ENCODE measurements around the gene HOXA13. TPM values are rescaled to one million over a fixed set of nuclear protein-coding genes. Genes with fewer than 3 reads are reported as not detected.

HOXA13 gene
- polyA plus RNA-seq, 1 experiment = 4.6 TPM

GRCh38 chr7:27214239-27214950, 14.5 kb upstream of the HOXA13 start:
- no peaks in the 10 kb centered on the region for H3K27me3 ChIP-seq (ENCODE audit: control insufficient read depth, insufficient read depth, low read length)
- no peak overlapping the region for H3K4me3 ChIP-seq (ENCODE audit: low read depth, low read length)
- DNase-seq (ENCODE audit: low read depth) = no peak
- POLR2A ChIA-PET = no interaction called here
- CTCF ChIA-PET = no interaction called here
- no peaks in the 10 kb centered on the region for H3K36me3 ChIP-seq (ENCODE audit: control insufficient read depth, insufficient read depth, low read length)
- TF ChIP-seq CTCF (IDR thresholded peaks at IDR 0.05; ENCODE audit: insufficient read depth, low read depth, low read length) = no peak

GRCh38 chr7:27213433-27214238, 13.7 kb upstream of the HOXA13 start:
- H3K27me3 ChIP-seq (ENCODE audit: control insufficient read depth, insufficient read depth, low read length) = no peaks in the 10 kb centered on the region
- no peaks in the 10 kb centered on the region for H3K36me3 ChIP-seq (ENCODE audit: control insufficient read depth, insufficient read depth, low read length)
- no peak for TF ChIP-seq CTCF (IDR thresholded peaks at IDR 0.05; ENCODE audit: insufficient read depth, low read depth, low read length)
- ChIA-PET POLR2A (no interaction called here), CTCF (interaction anchor here (1.7 kb wide), 1 partner anchor 12 kb away, joined by 3 read pairs; no protein-coding TSS in a partner anchor)
- no peak for DNase-seq (ENCODE audit: low read depth)
- no peak overlapping the region for H3K4me3 ChIP-seq (ENCODE audit: low read depth, low read length)

GRCh38 chr7:27212497-27213432, 12.9 kb upstream of the HOXA13 start:
- ChIA-PET CTCF (interaction anchor here (1.7 kb wide), 2 partner anchors 10 to 11 kb away, joined by 3 to 4 read pairs; no protein-coding TSS in a partner anchor), POLR2A (no interaction called here)
- no peaks in the 10 kb centered on the region for H3K36me3 ChIP-seq (ENCODE audit: control insufficient read depth, insufficient read depth, low read length)
- DNase-seq (ENCODE audit: low read depth) = no peak
- no peaks in the 10 kb centered on the region for H3K27me3 ChIP-seq (ENCODE audit: control insufficient read depth, insufficient read depth, low read length)
- no peak overlapping the region for H3K4me3 ChIP-seq (ENCODE audit: low read depth, low read length)
- no peak for TF ChIP-seq CTCF (IDR thresholded peaks at IDR 0.05; ENCODE audit: insufficient read depth, low read depth, low read length)

DNA sequence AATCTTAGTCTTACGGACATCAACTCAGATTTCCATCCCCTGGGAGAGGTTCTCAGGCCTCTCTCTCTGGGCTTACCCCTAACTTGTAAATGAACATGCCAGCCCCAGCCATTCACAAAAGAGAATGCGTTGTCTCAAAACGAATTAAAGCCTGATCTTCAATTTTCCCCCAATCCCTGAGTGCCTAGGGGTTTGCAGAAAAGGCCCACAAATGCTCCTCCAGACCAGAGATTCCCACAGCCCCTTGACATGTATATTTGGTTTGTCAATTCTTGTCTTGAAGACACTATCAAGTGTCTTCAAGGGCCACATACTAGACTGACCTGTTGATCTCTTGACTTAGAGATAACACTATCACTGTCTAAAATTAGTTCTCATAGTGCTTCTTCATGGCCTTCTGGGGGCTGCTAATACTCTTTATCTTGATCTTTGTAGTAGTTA, 11.9 kb upstream of the HOXA13 start:
- CTCF ChIA-PET = interaction anchor here (0.6 to 3.5 kb wide), 10 partner anchors 9 to 713 kb away, joined by 3 to 23 read pairs (median 4); partner anchors contain the start of gene HOXA13
- no peak for TF ChIP-seq CTCF (IDR thresholded peaks at IDR 0.05; ENCODE audit: insufficient read depth, low read depth, low read length)

More for the DNA sequence above, 11.9 kb upstream of the HOXA13 start:
- Histone ChIP-seq H3K27me3 (ENCODE audit: control insufficient read depth, insufficient read depth, low read length) (no peaks in the 10 kb centered on the region), H3K36me3 (ENCODE audit: control insufficient read depth, insufficient read depth, low read length) (no peaks in the 10 kb centered on the region), H3K4me3 (ENCODE audit: low read depth, low read length) (no peak overlapping the region)
- DNase-seq (ENCODE audit: low read depth) = no peak
- POLR2A ChIA-PET = no interaction called here

All from BJ (cell line).